Kidney (tissue), 14 donors: Measurements from ENCODE around the gene EIF3L. TPM values are rescaled to one million over a fixed set of nuclear protein-coding genes. Genes with fewer than 3 reads are reported as not detected.
A peak's percentile ranks its signal among the peaks of the same experiment; 100 is the strongest.

Source experiments
- DNase-seq, 5 donors: peaks; one replicate each; pipeline ENCODE4 v3.0.0-alpha.2; 2013 to 2020
- FAIRE-seq: peaks from 2 replicates; lab custom pipeline; 2012; peaks lifted over from hg19 to GRCh38; lab: Jason Lieb, UNC
- H3K27ac ChIP-seq, 2 donors: one replicate each; pipeline ENCODE4 v1.7.0; 2013; ENCODE audit warnings: low read depth in 2 of 2, low read length in 2 of 2, inconsistent platforms in 1 of 2
- H3K27me3 ChIP-seq: one replicate; pipeline ENCODE4 v1.7.1; 2013; ENCODE audit warnings: low read length, inconsistent platforms; ENCODE audit not compliant: control insufficient read depth, insufficient read depth
- H3K36me3 ChIP-seq, 3 donors: one replicate each; pipeline versions ENCODE4 v1.7.0 to v1.7.1; 2013; ENCODE audit warnings: low read length in 3 of 3, control low read depth in 1 of 3, inconsistent platforms in 1 of 3; ENCODE audit not compliant: insufficient read depth in 3 of 3, control insufficient read depth in 2 of 3
- H3K4me1 ChIP-seq, 3 donors: one replicate each; pipeline versions ENCODE4 v1.7.0 to v1.7.1; 2013; ENCODE audit warnings: low read length in 3 of 3, inconsistent platforms in 1 of 3, low read depth in 1 of 3; ENCODE audit not compliant: control insufficient read depth in 2 of 3, insufficient read depth in 2 of 3
- H3K4me3 ChIP-seq, 3 donors: one replicate each; pipeline versions ENCODE4 v1.7.0 to v1.8.1; 2013; ENCODE audit warnings: low read length in 3 of 3, control low read depth in 1 of 3, inconsistent platforms in 1 of 3
- H3K9ac ChIP-seq, 3 donors: one replicate each; pipeline versions ENCODE4 v1.7.0 to v1.7.1; 2013; ENCODE audit warnings: low read length in 3 of 3, control low read depth in 1 of 3, inconsistent platforms in 1 of 3
- H3K9me3 ChIP-seq, 3 donors: one replicate each; pipeline versions ENCODE4 v1.7.0 to v1.7.1; 2013; ENCODE audit warnings: low read length in 3 of 3, control low read depth in 1 of 3, inconsistent platforms in 1 of 3; ENCODE audit not compliant: control insufficient read depth in 2 of 3, insufficient read depth in 1 of 3
- CTCF ChIP-seq: IDR thresholded peaks from 3 replicates; pipeline ENCODE4 v1.5.1; 2012; ENCODE audit warnings: mild to moderate bottlenecking, moderate library complexity, borderline replicate concordance; ENCODE audit not compliant: insufficient read depth; ENCODE audit errors: extremely low read depth
- intact Hi-C: fragments of 100-400 bp; cut with DNase I; formaldehyde crosslinking; loops from one replicate; pipeline ENCODE4 v1.11.1; 2022
- polyA plus RNA-seq: library from polyadenylated mRNA; stranded (reverse); fragments of 350-450 nt; fragmentation: Illumina TruSeq; extraction: RNeasy Lipid Tissue Mini Kit (QIAGEN cat#74804); gene quantifications from one replicate; pipeline ENCODE4 v1.2.3, GENCODE V29; 2014; ENCODE audit warnings: low read depth, low replicate concordance; ENCODE audit not compliant: insufficient read depth
- total RNA-seq: library from RNA; stranded (reverse); fragmentation: NEBNext Ultra II Directional; extraction: Animal tissue kit (Norgen Biotek cat#: 25700); gene quantifications from one replicate; pipeline ENCODE4 v1.2.1, GENCODE V29; 2021
- donor health status: control.
- donor health status: control.
- donor health status: control.
- donor health status: control.
- donor health status: control.
- donor health status: DM: yes; HTN: yes; CAD: no.
- donor health status: Normal renal cell carcinoma (clear cell type).

Gene EIF3L
- total and polyA plus RNA-seq, 2 donors from 2014 or later: 352 to 376 TPM

DNA sequence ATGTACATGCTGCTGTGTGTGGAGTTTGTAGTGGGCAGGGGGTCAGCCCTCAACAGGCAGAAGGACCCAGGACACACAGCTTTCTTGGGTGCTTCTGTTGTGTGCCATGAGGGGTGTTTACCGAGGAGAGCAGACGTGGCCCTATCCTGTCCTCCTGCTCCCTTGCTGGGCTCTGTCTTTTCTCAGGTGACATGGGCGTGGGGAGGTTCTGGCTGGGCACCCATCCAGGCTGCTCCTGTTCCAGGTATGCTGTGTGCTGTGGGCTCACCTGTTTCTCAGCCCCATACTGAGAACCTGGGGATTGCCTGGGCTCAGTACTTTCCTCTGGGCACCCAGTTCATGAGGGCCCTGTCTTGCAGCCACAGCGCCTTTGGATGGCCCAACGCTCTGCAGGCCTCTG lies 80.2 kb downstream of the EIF3L start:
- intact Hi-C loops: no loop called here
- Histone ChIP-seq H3K27ac (no peak overlapping the region), H3K27me3 (no peaks in the 10 kb centered on the region), H3K36me3 (peaks cover 3 to 12% (median 8%) of the 10 kb centered on the region in 3 donors), H3K4me3 (no peak overlapping the region), H3K9ac (no peak overlapping the region), H3K9me3 (no peaks in the 10 kb centered on the region), H3K4me1 (peaks cover 0 to 12% (median 12%) of the 10 kb centered on the region in 3 donors)
- no peak for FAIRE-seq
- TF ChIP-seq CTCF: no peak
- no peak for DNase-seq

DNA sequence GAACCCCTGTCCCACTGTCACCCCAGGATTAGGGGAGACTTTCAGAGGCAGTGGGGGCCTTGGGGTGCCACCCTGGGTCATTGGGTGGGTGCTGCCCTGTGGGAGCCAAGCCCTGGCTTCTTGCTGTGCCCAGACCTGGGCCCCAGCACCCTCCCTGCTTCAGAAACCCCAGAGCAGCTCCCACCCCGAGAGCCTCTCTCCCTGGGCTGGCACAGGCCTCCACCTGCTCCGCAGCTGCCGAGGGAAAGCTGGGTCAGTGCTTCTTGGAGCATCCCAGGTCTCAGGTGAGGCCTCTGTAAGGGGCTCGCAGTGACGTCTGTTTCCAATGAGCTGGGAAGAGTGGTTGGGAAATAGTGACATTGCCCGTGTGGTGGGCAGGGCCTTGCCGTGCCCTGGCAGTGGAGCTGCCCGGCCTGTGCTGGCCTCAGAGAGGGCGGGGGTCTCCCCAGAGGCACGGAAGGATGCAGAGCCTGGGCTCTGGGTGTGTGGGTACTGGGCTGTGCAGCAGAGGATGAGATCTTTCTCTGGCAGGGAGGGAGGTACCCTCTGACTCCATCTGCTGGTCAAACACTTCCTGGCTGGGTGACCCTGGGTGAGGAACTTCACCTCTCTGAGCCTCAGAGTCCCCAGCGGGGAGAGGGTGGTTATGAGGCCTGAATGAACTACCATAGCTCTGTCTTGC lies 81.2 kb downstream of the EIF3L start:
- Histone ChIP-seq H3K4me1 (peaks cover 0 to 12% (median 12%) of the 10 kb centered on the region in 3 donors), H3K9ac (no peak overlapping the region), H3K9me3 (no peaks in the 10 kb centered on the region), H3K27me3 (no peaks in the 10 kb centered on the region), H3K27ac (no peak overlapping the region), H3K36me3 (peaks cover 3 to 12% (median 8%) of the 10 kb centered on the region in 3 donors), H3K4me3 (no peak overlapping the region)
- peak; percentile 20 for TF ChIP-seq CTCF
- intact Hi-C loops: no loop called here
- peak in 1 of 5 donors; percentile 59 for DNase-seq
- FAIRE-seq: no peak

GRCh38 chr22:37930952-37931440 lies 81.8 kb downstream of the EIF3L start:
- no peaks in the 10 kb centered on the region for H3K27me3 ChIP-seq
- H3K4me3 ChIP-seq: no peak overlapping the region
- peaks cover 0 to 12% (median 12%) of the 10 kb centered on the region in 3 donors for H3K4me1 ChIP-seq
- FAIRE-seq: no peak
- H3K36me3 ChIP-seq: peaks cover 3 to 12% (median 7%) of the 10 kb centered on the region in 3 donors
- intact Hi-C loops: no loop called here
- TF ChIP-seq CTCF: no peak
- no peaks in the 10 kb centered on the region for H3K9me3 ChIP-seq
- no peak overlapping the region for H3K27ac ChIP-seq
- no peak overlapping the region for H3K9ac ChIP-seq
- DNase-seq: no peak
